OCI-LY1 (cell line): Measurements from ENCODE around the gene CHCHD3.

Source experiments
- H2AFZ ChIP-seq: fragments of 200-600 bp; sonication (generic), shearing (Covaris generic); 2 replicates; pipeline ENCODE4 v1.6.0; 2014; ENCODE audit warnings: antibody characterized with exemption, mild to moderate bottlenecking, low read length
- H3F3A ChIP-seq: fragments of 200-600 bp; sonication (generic), shearing (Covaris generic); 2 replicates; pipeline ENCODE4 v1.6.0; 2014; ENCODE audit warnings: mild to moderate bottlenecking, antibody characterized with exemption, low read length, moderate library complexity; ENCODE audit not compliant: insufficient read depth
- H3K27ac ChIP-seq: fragments of 200-600 bp; sonication (generic); 2 replicates; pipeline ENCODE4 v1.5.1; 2014; ENCODE audit warnings: low read length, mixed run types, mild to moderate bottlenecking, low read depth; ENCODE audit not compliant: poor library complexity, severe bottlenecking
- H3K27me3 ChIP-seq: fragments of 200-600 bp; sonication (generic); 2 replicates; pipeline ENCODE4 v1.6.0; 2014; ENCODE audit warnings: antibody characterized with exemption, mild to moderate bottlenecking, low read length, moderate library complexity; ENCODE audit not compliant: insufficient read depth
- H3K36me3 ChIP-seq: fragments of 200-600 bp; sonication (generic); 2 replicates; pipeline ENCODE4 v1.6.1; 2014; ENCODE audit warnings: mild to moderate bottlenecking, antibody characterized with exemption, low read length, moderate library complexity, mixed read lengths; ENCODE audit not compliant: insufficient read depth
- H3K4me1 ChIP-seq: fragments of 200-600 bp; sonication (generic); 2 replicates; pipeline ENCODE4 v1.5.1; 2014; ENCODE audit warnings: mild to moderate bottlenecking, low read length, moderate library complexity; ENCODE audit not compliant: insufficient read depth, severe bottlenecking
- H3K4me2 ChIP-seq: fragments of 200-600 bp; sonication (generic), shearing (Covaris generic); 2 replicates; pipeline ENCODE4 v1.6.1; 2014; ENCODE audit warnings: low read length
- H3K4me3 ChIP-seq: fragments of 200-600 bp; sonication (generic); 2 replicates; pipeline ENCODE4 v1.5.1; 2014; ENCODE audit warnings: low read length, low read depth, mild to moderate bottlenecking, mixed read lengths; ENCODE audit not compliant: poor library complexity, severe bottlenecking
- H3K79me2 ChIP-seq: fragments of 200-600 bp; shearing (Covaris generic); 2 replicates; pipeline ENCODE4 v1.6.1; 2016; ENCODE audit warnings: mixed run types, low read length, mixed read lengths; ENCODE audit not compliant: insufficient read depth
- H3K9ac ChIP-seq: fragments of 200-600 bp; sonication (generic), shearing (Covaris generic); 2 replicates; pipeline ENCODE4 v1.6.1; 2014; ENCODE audit warnings: mild to moderate bottlenecking, low read length, mixed read lengths
- H3K9me2 ChIP-seq: fragments of 200-600 bp; sonication (generic), shearing (Covaris generic); 2 replicates; pipeline ENCODE4 v1.6.1; 2014; ENCODE audit warnings: low read depth, mild to moderate bottlenecking, low read length, mixed read lengths
- H3K9me3 ChIP-seq: fragments of 200-600 bp; shearing (Covaris generic); 2 replicates; pipeline ENCODE4 v1.6.1; 2014; ENCODE audit warnings: low read length, mixed read lengths
- H4K20me1 ChIP-seq: fragments of 200-600 bp; sonication (generic), shearing (Covaris generic); 2 replicates; pipeline ENCODE4 v1.6.0; 2016; ENCODE audit warnings: mild to moderate bottlenecking, low read length; ENCODE audit not compliant: insufficient read depth
- EZH2 ChIP-seq: fragments of 200-600 bp; sonication (generic), shearing (Covaris generic); IDR thresholded peaks from 2 replicates; pipeline ENCODE4 v1.8.0; 2017; ENCODE audit warnings: borderline replicate concordance, mixed run types, mild to moderate bottlenecking, antibody characterized with exemption, low read length, moderate library complexity, mixed read lengths
- TF ChIP-seq, protein P1 (sequence below): fragments of 200-600 bp; sonication (generic), shearing (Covaris generic); IDR thresholded peaks from 2 replicates; pipeline ENCODE4 v1.5.1; 2017; ENCODE audit warnings: mild to moderate bottlenecking, antibody characterized with exemption, low read length, moderate library complexity, mixed read lengths

CHCHD3 gene

DNA sequence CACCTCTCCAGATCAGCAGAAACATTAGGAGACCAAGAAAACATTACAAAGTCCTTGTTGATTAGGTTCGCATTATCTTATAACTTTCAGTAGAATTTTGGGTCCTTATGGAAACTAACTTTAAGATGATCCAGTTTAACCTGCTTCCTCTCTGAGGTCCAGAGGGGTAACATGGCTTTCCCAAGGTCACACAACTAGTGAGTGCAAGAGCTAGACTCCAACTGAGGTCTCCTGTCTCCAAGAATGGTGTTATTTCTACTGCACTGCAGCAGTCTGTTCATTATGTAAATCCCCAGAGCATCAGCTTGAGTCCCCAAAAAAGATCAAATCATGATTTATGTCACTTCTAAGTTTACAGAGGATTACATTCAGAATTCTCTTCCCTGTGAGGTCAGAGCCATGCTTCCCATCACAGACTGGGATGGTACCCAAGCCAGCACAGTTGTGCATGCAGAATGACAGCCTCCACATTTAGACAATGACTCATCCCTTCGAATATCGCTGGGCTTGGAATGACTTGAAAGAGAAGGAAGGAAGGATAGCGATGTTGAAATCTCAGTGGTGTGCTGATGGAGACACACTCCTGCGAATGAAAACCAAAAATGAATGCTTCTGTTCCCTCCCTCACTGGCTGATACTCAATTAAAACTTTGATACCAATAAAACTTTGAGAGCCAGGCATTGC lies 342.5 kb downstream of the CHCHD3 start:
- Histone ChIP-seq H3K9me3 (peaks cover 2% of the 10 kb centered on the region; the same call in 1 of the 2 replicates), H3F3A (no peaks in the 10 kb centered on the region), H3K27me3 (no peaks in the 10 kb centered on the region), H3K4me3 (no peak overlapping the region), H3K36me3 (no peaks in the 10 kb centered on the region), H2AFZ (no peak overlapping the region), H3K9ac (no peak overlapping the region), H3K79me2 (no peaks in the 10 kb centered on the region), H3K27ac (no peak overlapping the region), H3K9me2 (no peaks in the 10 kb centered on the region), H3K4me1 (no peaks in the 10 kb centered on the region), H4K20me1 (no peaks in the 10 kb centered on the region), H3K4me2 (no peak overlapping the region)
- TF ChIP-seq, protein P1, sequence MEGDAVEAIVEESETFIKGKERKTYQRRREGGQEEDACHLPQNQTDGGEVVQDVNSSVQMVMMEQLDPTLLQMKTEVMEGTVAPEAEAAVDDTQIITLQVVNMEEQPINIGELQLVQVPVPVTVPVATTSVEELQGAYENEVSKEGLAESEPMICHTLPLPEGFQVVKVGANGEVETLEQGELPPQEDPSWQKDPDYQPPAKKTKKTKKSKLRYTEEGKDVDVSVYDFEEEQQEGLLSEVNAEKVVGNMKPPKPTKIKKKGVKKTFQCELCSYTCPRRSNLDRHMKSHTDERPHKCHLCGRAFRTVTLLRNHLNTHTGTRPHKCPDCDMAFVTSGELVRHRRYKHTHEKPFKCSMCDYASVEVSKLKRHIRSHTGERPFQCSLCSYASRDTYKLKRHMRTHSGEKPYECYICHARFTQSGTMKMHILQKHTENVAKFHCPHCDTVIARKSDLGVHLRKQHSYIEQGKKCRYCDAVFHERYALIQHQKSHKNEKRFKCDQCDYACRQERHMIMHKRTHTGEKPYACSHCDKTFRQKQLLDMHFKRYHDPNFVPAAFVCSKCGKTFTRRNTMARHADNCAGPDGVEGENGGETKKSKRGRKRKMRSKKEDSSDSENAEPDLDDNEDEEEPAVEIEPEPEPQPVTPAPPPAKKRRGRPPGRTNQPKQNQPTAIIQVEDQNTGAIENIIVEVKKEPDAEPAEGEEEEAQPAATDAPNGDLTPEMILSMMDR: no peak

DNA sequence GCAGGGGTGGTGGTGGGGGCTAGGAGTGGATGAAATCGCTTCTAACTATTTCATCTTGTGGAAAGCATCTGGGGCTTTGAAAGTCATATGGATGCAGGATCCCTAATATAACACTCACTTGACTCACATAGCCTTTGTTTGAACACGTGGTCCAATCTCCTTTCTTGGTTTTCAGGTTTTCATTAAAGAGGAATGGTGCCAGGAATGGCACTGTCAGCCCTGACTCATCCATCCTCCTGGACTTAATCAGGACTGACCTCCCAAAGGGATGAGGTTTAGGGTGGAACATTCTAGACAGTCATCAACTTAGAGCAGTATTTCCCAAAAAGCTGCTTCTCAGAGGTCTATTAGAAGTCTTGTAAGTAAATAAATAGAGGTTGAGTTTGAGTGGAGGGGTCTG lies 343.6 kb downstream of the CHCHD3 start:
- Histone ChIP-seq H3K4me2 (no peak overlapping the region), H3K79me2 (no peaks in the 10 kb centered on the region), H3K4me1 (no peaks in the 10 kb centered on the region), H3K4me3 (no peak overlapping the region), H3K27me3 (no peaks in the 10 kb centered on the region), H3K36me3 (no peaks in the 10 kb centered on the region), H3K9ac (no peak overlapping the region), H2AFZ (no peak overlapping the region), H3F3A (no peaks in the 10 kb centered on the region), H3K9me3 (no peaks in the 10 kb centered on the region; the same call in 1 of the 2 replicates), H3K9me2 (no peaks in the 10 kb centered on the region), H3K27ac (no peak overlapping the region), H4K20me1 (no peaks in the 10 kb centered on the region)
- TF ChIP-seq, protein P1: no peak
- no peak for TF ChIP-seq EZH2

DNA sequence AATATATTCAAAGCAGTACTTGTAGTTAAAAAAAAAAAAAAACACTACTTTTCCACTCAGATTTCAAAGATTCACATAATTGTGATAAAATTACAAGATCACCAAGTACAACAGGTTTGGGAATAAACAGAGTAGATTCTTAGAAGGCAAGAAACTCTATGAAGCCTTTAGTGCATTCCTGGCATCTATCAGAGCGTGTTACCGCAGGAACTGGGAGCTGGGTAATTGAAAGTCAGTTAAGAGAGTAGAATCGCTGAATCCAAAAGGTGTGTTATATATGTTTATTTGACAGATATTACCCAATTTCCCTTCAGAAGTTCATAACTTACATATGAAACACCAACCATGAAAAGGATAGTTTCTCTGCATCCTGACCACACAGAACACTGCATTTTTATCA lies 346.4 kb downstream of the CHCHD3 start:
- Histone ChIP-seq H3K4me1 (no peaks in the 10 kb centered on the region), H2AFZ (no peak overlapping the region), H3K9me2 (no peaks in the 10 kb centered on the region), H3K79me2 (no peaks in the 10 kb centered on the region), H3K36me3 (no peaks in the 10 kb centered on the region), H3K27ac (no peak overlapping the region), H3K4me2 (no peak overlapping the region), H3K9me3 (no peaks in the 10 kb centered on the region), H3F3A (no peaks in the 10 kb centered on the region), H4K20me1 (no peaks in the 10 kb centered on the region), H3K27me3 (no peaks in the 10 kb centered on the region), H3K4me3 (no peak overlapping the region), H3K9ac (no peak overlapping the region)
- TF ChIP-seq EZH2: no peak
- TF ChIP-seq, protein P1: no peak
